ENCODE measurements around the gene FBXO45.
A peak's percentile ranks its signal among the peaks of the same experiment; 100 is the strongest.

FBXO45 gene

DNA sequence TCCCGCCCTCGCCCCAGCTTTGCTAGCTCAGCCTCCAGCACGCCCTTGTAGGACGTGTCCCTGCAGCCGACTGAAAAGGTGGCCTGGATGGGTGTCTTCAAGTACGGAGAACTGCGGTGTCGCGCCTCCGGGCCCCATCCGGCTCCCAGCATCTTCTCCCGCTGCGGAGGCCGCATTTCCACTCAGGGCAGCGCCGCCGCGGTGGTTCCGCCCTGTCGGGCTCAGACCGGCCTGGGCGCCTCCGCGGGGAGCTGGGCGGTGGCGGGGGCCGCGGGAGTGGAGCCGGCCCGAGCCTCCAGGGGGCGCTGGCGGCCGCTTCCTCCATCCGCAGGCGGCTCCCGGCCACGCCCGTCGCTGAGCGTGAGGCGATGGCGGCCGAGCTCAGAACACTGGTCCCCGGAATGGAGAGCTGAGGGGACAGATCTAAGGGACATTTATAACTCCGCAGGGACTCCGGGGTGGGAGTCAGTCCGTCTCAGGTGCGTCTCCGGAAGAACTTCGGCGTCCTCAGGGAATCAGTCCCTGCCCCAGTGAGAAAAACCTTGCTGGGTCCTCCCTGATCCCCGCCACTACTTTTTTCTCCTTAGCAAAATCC, 39.7 kb upstream of the FBXO45 start:
- peak overlapping the region; percentile 64 for H3K27ac ChIP-seq
- TF ChIP-seq, protein P1, sequence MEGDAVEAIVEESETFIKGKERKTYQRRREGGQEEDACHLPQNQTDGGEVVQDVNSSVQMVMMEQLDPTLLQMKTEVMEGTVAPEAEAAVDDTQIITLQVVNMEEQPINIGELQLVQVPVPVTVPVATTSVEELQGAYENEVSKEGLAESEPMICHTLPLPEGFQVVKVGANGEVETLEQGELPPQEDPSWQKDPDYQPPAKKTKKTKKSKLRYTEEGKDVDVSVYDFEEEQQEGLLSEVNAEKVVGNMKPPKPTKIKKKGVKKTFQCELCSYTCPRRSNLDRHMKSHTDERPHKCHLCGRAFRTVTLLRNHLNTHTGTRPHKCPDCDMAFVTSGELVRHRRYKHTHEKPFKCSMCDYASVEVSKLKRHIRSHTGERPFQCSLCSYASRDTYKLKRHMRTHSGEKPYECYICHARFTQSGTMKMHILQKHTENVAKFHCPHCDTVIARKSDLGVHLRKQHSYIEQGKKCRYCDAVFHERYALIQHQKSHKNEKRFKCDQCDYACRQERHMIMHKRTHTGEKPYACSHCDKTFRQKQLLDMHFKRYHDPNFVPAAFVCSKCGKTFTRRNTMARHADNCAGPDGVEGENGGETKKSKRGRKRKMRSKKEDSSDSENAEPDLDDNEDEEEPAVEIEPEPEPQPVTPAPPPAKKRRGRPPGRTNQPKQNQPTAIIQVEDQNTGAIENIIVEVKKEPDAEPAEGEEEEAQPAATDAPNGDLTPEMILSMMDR (conservative IDR thresholded peaks at IDR 0.05): peak; percentile 97

DNA sequence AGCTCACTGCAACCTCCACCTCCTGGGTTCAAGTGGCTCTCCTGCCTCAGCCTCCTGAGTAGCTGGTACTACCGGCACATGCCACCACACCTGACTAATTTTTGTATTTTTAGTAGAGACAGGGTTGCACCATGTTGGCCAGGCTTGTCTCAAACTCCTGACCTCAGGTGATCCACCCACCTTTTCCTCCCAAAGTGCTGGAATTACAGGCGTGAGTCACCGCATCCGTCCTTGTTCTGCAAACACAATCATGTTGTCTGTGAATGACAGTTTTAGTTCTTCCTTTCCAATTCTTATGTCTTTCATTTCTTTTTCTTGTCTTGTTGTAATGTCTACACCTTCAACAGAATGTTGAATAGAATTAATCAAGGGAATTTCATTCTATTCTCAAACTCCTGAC, 37.0 kb upstream of the FBXO45 start:
- TF ChIP-seq, protein P1 (conservative IDR thresholded peaks at IDR 0.05): no peak
- no peak overlapping the region for H3K27ac ChIP-seq

DNA sequence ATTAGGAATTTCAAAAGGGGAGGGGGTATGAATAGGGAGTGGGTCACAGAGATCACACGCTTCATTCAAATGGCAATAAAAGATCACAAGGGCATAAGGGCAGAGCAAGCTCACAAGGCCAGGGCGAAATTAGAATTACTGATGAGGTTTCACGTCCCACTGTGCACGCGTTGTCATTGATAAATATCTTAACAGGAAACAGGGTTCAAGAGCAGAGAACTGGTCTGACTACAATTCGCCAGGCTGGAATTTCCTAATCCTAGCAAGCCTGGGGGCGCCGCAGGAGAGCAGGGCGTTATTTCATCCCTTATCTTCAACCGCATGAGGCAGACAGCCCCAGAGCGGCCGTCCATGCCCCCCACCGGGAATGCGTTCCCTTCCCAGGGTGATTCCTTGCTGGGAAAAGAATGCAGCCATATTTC, 35.2 kb upstream of the FBXO45 start:
- TF ChIP-seq, protein P1 (conservative IDR thresholded peaks at IDR 0.05): no peak
- no peak overlapping the region for H3K27ac ChIP-seq

DNA sequence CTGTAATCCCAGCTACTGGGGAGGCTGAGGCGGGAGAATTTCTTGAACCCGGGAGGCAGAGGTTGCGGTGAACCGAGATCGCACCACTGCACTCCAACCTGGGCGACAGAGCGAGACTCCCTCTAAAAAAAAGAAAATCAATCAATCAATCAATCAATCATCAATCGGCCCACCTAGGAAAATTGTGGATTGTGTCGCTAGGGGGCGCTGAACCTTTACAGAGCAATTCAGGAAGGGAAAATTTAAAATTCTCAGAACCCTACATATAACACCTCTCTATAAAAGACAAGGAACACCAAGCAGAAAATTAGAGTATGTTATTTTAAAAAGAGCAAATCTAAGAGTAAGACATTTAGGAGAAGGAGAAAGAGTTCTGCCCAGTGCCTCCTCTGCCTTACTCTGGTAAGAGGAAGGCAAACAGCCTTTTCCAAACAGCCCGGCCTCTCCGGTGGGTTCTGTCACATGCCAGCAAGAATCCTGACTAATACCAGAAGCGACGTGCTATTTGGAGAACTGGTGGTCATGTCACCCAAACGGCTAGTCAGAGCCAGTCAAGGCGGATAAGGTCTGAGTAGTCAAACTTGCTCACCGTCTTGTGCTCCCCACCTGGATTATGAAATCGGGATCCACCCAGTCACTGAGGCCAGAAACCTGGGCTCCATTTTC, 31.0 kb upstream of the FBXO45 start:
- TF ChIP-seq, protein P1 (conservative IDR thresholded peaks at IDR 0.05): peak; percentile 86
- no peak overlapping the region for H3K27ac ChIP-seq

DNA sequence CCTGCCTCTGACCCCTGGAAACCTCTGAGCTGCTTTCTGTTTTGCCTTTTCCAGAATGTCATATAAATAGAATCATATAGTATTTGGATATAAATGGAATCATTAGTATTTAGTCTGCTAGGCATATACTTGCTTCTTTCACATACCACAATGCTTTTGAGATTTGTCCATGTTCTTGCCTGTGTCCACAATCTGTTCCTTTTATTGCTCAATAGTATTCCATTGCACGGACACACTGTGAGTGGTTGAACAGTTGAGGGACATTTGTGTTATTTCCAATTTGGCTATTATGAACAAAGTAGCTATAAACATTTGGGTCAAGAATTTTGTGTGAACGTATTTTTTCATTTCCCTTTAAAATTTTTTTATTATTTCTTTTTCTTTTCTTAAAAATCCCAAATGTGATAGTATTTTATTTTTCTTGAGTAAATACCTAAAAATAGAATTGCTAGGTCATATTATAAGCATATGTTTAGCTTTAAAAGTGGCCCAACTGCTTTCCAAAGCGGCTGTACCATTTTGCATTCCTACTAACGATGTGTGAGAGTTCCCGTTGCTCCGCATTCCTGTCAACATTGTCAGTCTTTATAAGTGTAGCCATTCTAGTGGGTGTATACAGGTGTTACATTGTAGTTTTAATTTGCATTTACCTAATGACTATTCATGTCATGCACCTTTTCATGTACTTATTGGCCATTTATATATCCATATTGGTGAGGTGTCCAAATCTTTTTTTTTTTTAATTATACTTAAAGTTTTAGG, 26.6 kb upstream of the FBXO45 start:
- TF ChIP-seq, protein P1 (conservative IDR thresholded peaks at IDR 0.05): no peak
- no peak overlapping the region for H3K27ac ChIP-seq

DNA sequence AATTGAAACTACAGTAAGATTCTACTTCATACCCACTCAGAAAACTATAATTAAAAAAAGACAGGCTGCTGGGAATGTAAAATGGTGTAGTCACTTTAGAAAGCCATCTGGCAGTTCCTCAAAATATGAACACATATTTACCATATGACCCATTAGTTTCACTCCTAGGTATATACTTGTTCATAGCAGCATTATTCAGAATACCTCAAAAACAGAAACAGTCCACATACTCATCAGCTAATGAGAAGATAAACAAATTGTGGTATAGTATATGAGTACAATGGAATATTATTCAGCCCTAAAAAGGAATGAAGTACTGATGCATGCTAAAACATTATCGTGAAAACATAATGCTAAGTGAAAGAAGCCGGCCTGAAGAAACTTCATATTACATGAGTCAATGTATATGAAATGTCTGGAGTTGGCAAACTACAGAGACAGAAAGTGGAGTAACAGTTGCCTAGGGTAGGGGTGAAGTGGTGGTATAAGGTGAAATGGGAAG, 23.9 kb upstream of the FBXO45 start:
- TF ChIP-seq, protein P1 (conservative IDR thresholded peaks at IDR 0.05): no peak

DNA sequence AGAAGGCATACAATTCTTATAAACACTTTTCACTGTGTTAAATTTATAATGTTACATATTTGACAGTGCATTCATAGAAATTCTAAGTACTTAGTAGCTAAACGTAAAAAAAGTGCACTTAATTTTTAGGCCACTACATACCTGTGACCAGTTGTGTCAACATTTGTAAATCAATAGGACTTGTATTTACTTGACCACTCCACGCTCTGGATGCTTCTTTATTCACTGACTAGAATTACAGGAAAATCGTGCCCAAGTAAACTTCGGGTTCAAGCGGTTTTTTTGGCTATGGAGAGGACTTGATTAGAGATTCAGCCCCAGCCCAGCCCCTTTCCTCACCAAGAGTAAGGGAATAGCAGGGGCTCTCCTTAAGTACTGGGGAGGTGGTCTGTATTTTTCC, 21.9 kb upstream of the FBXO45 start:
- TF ChIP-seq, protein P1 (conservative IDR thresholded peaks at IDR 0.05): no peak
- peak overlapping the region; percentile 40 for H3K27ac ChIP-seq

More for the DNA sequence above, 23.9 kb upstream of the FBXO45 start:
- no peak overlapping the region for H3K27ac ChIP-seq
